NCI-H2196 (cell line): ENCODE measurements around the gene IQCE.

ENCODE experiments used
- DNase-seq: peaks from one replicate; lab custom pipeline; 2025; ENCODE audit not compliant: unreplicated experiment; lab: John Stamatoyannopoulos, UW

Gene IQCE

DNA sequence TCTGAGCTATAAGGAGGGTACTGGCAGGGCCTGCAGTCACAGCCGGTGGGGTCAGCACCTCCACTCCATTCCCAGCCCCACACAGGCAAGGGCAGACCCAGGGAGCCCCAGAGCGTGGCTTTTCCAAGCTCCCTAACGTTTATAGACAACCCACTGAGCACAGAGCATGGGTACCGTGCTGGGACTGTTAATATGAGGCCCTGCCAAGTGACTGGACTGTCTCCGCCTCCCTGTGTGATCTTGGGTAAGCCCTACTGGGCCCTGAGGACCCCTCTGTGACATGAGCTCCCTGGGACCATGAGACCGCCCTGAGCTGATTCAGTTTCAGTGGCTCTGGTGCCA is 85.4 kb downstream of the IQCE start:
- no peak for DNase-seq

DNA sequence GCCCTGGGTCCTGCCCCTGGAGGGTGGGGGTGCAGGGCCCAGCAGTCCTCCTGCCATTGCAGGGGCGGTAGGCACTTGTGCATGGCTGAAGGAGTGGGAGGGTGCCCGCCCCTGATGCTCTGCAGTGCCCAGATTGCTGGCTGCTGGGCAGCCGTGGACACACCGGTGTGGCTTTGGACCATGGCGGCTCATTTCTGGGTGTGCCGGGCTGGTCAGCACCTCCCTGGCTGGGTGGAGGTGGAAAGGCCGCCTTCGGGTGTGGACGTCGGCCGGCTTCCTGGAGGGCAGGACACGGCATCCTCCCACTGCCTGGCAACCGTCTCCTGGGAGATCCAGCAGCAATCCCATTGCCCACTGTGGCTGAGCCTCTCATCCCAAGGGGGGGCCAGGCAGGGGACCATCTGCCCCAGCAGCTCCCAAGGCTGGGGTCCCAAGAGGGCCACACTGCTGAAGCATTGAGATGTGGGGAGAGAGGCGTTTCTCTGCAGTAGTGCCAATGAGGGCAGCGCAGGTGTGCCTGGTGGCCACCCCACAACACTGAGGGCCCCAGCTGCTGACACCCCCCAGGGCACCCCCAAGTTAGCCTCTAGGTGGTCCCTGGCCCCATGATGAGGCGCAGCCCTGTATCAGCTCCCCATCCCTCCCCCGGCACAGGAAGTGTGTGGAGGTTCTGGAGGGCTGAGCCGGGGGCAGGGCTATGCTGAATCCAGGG is 85.9 kb downstream of the IQCE start:
- DNase-seq = no peak

DNA sequence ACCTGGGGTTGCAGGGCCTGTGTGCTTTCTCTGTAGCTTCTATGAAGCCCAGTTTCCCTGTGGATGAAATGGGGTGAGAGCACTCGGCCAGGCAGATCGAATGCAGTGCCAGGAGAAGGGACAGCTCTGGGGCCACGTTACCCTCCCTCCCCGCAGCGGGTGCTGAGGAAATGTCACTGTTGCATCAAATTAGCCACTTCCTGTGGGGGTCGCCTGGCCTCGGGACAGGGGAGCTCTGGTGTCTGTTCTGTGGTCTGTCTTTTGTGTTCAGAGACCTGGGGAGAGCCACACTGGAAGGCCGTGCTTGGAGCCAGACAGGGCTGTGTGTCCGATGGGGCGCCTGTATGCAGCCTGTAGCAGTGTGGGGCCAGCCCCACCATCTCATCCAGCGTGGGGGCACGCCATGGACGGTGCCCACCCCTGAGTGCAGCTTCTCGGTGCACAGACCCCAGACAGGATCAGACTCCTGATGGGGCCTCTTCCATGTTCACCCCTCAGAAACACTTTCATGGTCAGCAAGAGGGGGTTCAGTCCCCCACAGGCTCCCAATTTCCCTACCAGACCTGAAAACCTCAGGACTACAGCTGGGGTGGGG is 86.6 kb downstream of the IQCE start:
- no peak for DNase-seq

DNA sequence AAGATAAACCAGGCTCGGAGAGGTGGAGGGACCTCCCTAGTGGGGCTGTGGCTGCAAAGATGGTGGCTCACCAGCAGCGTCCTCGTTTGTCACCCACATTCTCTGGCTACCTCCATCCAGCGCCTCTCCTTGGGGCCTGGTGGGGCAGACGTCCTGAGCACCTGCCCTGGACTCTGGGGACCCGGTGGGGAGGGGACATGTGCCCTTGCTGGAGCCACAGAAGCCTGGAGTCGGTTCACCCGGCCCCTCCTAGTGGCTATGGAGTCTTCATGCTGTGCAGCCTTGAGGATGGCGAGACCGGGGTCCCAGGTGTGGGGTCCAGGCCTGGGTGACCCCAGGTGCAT is 87.5 kb downstream of the IQCE start:
- DNase-seq = no peak

DNA sequence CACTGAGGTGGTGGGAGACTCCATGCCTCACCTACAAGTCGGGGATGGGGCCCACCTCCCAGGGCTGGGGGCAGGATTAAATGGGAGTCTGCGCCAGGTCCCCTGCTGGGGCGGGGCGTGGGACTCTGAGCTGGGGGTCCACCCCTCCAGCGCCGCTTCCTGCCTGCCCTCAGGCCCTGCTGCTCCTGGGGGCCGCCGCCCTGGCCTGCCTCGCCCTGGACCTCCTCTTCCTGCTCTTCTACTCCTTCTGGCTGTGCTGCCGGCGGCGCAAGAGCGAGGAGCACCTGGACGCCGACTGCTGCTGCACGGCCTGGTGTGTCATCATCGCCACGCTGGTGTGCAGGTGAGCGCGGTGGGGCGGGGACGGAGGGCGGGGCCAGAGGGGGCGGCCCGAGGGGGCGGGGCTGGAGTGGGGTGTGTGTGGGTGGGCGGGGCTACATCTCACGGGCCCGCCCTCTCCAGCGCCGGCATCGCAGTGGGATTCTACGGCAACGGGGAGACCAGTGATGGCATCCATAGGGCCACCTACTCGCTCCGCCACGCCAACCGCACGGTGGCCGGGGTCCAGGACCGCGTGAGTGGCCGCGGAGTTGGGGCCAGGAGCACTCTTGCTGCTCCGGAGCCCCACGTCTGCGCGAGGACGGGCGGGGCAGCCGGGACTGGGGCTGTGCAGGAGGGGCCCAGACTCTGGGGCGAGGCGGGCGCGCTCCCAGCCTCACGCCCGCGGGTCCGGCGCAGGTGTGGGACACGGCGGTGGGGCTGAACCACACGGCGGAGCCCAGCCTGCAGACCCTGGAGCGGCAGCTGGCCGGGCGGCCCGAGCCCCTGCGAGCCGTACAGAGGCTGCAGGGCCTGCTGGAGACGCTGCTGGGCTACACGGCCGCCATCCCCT is 88.1 kb downstream of the IQCE start:
- DNase-seq = no peak

DNA sequence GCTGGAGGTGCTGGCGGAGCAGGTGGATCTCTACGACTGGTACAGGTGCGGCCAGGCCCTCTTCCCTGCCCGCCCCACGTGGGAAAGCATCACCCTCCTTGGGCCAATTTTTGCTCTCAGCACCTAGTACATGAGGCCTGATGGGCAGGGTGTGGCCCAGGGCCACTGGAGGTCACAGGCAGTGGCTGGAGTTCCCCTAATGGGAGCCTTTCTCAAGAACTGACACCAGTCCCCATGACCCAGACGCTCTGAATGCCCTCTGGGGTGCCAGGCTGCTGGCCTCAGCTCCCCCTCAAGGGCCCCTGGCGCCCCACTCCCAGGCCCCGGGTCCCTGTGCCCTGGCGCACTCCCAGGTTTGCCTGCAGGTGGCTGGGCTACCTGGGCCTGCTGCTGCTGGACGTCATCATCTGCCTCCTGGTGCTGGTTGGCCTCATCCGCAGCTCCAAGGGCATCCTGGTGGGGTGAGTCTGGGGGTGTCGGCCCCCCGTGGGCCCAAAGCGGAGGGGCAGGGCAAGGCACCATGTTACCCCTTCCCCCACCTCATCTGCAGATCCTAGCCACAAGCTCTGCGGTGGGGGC is 88.9 kb downstream of the IQCE start:
- no peak for DNase-seq

DNA sequence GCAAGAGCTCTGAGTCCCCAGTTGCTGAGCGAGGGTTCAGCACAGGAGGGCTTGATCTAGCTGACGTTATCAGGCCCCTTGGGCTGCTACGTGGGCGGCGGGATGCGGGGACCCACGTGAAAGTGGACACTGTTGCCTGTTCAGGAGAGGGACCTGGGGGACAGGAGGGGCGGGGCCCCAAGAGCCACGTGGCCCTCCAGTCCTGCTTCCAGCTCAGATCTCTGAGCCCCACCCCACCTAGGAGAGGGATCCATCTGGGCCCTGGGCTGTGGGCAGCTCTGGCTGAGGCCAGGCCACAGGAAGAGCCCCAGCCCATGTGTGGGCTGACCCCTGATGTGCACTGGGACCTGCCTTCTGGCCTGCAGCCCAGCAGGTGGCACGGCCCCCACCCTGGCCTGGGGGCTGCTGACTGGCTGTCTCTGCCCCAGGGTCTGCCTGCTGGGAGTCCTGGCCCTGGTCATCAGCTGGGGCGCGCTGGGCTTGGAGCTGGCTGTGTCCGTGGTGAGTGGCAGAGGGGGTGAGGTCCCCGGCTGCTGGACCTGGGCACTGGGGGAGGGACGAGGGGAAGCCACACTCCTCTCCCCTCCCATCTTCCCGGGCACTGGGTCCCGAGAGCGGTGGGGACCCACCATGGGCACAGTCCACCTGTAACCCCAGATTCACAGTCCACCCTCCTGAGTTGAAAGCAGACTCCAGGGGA is 90.5 kb downstream of the IQCE start:
- DNase-seq = no peak

DNA sequence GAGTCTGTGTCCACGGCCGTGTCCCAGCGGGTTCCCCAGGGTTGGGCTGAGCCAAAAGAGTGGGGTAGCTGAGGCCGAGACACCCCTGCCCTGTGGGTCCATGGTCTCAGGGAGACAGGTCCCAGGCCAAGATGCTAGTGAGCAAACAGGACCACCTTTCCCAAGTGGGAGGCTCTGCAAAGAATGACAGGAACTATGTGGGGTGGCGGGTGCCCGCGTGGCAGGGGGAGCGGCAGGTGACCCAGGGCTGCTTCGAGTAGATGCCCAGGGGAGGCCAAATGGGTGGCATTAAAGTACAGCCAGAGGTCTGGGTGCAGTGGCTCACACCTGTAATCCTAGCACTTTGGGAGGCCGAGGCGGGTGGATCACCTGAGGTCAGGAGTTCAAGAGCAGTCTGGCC is 91.2 kb downstream of the IQCE start:
- DNase-seq = no peak

DNA sequence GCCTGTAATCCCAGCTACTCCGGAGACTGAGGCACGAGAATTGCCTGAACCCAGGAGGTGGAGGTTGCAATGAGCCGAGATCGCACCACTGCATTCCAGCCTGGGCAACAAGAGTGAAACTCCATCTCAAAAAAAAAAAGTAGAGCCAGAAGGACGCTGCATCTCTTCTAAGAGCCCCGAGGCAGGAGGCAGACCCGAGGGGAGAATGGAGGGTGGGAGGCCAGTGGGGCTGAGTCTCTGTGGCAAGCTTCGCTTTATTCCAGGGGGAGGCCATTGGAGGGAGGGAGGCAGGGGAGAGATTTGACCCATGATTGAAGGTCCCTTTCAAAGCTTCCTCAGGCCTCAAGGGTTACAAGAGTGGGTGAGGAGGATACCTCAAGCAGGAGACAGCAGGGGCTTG is 91.7 kb downstream of the IQCE start:
- DNase-seq = no peak

DNA sequence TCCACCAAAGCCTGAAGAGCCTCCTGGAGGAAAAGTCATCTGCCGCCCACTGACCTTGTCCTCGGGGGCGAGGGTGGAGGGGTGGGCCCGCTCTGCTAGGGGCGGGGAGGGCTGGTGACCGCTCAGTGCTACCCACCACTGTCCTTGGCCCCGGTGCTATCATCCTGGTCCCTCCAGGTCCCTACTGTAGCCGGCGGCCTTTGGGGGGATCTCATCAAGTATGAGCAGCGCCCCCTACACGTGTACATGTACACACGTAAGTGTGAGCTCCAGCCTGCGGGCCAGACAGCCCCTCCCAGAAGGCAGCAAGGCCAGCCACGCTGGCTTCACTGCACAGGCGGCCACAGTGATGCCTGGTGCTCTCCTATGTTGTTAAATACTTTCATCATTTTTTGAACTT is 92.6 kb downstream of the IQCE start:
- no peak for DNase-seq

DNA sequence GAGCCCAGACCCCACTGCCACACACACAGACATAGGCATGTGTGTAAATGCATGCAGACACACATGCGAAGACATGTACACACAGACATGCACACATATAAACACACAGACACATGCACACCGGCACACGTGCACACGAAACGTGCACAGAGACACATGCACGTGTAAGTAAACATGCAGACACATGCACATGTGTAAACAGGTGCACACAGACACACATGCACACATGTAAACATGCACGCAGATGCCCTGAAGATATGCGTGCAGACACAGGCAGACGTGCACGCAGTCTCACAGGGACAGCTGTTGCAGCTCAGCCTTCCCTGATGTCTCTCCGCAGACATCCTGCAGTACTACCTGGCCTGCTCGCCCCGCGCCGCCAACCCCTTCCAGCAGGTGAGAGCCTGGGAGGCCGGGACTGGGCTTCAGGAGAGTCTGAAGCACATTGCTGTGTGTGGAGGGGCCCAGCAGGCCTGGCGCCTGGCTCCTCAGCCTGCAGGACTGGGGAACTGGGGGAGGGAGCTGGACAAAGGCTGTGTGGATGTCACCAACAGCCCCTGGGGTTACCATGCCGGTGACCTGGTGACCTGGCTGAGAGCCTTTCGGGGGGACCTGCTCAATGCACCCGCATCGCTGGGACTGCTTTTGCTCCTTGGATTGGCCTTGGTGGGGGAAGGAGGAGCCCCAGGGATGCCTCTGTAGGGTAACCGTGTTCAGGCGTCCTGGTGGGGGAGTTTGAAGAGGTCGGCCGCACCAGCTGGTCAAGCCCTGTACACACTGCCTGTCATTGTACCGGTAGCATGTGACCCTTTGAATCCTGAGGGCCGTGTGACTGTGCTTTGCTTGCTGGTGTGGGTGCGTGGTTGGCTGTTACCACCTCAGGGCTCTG is 93.3 kb downstream of the IQCE start:
- no peak for DNase-seq

DNA sequence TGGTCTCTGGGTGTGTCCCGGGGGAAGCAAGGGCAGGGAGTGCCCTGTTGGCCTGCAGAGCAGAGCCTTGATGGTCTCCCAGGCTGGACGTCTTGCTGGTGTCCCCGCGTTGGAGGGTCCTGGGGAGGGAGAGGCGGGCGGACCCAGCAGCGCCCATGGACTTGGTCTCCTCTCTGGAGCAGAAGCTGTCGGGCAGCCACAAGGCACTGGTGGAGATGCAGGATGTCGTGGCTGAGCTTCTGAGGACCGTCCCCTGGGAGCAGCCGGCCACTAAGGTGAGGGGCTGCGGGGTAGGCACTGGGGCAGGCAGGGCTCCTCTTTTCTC is 93.9 kb downstream of the IQCE start:
- no peak for DNase-seq

DNA sequence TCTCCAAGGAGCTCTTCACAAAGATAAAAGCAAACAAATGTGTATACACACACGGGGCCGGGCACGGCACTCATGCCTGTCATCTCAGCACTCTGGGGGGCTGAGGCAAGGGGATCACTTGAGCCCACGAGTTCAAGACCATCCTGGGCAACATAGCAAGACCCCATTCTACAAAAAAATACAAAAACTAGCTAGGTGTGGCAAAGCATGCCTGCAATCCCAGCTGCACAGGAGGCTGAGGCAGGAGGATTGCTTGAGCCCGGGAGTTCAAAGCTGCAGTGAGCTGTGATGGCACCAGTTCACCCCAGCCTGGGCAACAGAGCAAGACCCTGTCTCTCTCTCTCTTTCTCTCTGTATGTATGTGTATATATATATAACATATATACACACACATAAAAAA is 95.3 kb downstream of the IQCE start:
- DNase-seq = no peak

DNA sequence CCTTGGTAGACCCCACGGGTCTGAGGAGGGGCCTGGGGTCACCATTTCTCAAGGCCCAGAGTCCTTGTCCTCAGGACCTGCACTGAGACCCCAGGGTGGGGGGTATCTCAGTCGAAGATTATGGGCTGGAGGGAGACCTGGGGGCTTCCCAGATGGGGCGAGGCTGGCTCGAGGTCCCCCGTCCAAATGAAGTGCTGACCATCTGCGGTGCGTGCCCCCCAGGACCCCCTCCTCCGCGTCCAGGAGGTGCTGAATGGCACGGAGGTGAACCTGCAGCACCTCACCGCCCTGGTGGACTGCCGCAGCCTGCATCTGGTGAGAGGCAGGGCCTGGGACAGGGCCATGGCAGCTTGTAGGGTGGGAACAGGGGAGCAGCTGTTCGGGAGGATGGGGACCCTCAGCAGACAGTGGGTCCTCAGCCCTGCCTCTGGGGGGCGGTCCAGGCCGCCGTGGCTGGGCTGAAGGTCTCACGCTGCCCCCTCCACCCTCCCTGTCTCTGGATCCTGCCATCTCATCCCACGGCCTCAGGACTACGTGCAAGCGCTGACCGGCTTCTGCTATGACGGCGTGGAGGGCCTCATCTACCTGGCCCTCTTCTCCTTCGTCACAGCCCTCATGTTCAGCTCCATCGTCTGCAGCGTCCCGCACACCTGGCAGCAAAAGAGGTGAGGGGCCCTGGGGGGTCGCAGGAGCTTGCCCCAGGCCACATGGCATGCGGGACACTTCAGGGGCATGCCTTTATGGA is 97.3 kb downstream of the IQCE start:
- DNase-seq = no peak

DNA sequence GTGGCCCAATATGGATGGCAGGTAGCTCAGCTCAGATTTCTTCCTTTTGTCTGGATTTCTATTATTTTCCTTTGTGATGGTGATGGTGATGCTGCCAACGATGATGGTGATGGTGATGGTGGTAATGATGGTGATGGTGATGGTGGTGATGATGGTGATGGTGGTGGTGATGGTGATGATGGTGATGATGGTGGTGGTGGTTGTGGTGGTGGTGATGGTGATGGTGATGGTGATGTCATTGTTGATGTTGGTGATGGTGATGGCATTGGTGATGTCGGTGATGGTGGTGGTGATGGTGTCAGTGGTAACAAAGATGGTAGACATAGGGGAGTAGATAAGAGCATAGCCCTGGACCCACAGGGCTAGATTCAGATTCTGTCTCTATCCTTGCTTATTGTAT is 98.4 kb downstream of the IQCE start:
- no peak for DNase-seq

DNA sequence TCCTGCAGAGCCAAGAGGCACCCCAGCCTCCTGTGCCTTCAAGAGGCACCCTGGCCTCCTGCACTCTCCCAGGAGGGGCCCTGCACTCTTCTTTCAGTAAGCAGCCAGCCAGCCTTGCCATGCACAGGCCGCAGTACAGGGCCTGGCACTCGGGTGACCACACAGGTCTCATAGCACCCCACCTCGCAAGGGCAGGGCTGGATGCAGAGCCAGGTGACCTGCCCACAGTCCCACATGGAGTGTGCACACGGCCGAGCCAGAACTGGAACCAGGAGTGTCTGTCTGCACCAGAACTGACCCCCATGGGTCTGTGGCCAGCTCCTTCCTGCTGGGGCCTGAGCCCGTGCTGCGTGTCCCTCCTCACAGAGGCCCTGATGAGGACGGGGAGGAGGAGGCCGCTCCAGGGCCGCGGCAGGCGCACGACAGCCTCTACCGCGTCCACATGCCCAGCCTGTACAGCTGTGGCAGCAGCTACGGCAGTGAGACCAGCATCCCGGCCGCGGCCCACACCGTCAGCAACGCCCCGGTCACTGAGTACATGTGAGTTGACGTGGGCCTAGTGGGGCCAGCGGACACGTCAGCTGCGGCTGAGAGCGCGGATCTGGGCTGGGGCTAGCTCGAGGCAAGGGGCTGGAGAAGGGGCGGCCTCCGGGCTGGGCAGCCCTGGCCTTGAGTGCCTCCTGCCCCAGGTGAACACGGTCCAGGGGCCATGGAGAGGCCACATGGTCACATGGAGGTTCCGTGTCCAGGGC is 99.3 kb downstream of the IQCE start:
- no peak for DNase-seq

DNA sequence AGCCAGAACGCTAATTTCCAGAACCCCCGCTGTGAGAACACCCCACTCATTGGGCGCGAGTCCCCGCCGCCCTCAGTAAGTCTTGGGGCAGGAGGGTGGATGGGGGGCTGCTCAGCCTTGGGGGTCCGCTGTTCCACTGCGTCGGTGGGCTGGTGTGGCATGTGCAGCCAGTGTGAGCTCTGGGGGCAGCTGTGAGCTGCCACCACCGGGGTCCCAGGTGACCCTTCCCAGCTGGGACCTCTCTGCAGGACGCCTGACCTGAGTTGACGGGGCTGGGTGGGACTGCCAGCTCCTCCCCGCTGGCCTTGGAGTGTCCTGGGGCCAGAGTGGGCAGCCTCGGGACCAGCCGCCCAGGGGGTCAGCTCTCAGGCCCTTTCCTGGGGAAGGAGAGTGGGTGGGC is 100.2 kb downstream of the IQCE start:
- DNase-seq = no peak

DNA sequence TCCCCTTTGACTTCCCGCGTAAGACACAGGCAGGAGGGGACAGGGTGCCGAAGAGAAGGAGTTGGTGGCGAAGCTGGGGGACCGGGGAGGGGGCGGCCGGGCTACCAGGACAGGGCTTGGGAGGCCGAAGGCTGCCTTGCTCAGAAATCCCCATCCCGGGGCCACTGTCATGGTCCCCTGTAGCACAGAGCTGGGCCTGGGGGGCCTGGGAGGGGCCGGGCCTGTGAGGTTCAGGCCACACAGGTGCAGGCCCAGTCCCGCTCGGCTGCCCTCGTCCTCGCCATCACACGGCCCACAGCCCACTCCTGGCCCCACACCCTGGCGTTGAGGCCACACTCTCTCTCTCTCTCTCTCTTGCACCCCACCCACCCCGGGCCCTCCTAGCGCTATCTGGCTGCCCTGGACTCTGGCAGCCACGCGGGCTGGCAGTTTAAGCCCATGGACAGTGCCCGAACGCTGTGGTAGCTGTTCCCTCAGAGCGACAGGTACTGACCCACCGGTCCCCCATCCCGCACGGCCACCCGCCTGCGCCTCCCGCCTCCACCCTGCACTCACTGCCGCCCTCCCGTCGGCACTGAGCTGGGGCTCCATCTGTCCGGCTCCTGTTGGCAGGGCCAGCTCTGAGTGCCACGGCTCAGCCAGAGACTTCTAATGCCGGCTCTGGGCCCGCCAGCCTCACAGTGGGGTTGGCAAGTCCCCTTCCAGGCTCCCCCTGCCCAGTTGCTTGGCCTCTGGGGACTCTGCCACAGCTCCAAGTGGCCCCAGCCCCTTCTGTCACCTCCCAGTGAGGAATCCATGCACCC is 101.0 kb downstream of the IQCE start:
- DNase-seq = no peak
